RWPE2 (cell line): Measurements from ENCODE around the gene LAMTOR5.
A peak's percentile ranks its signal among the peaks of the same experiment; 100 is the strongest.
"Not testable (repeated sequence)": the region's sequence is repeated elsewhere in the genome, so short reads cannot be mapped to it uniquely, and the experiment has no call there.

ENCODE experiments used
- ATAC-seq: fragments of 200-7000 bp; cut with Tn5 transposase; 3 replicates; pipeline ENCODE4 v1.9.1; 2021; ENCODE audit warnings: low read depth
- DNase-seq: peaks from one replicate; pipeline ENCODE4 v3.0.0-alpha.2; 2020; ENCODE audit warnings: low spot score
- H3K27ac ChIP-seq: fragments of 450-650 bp; 2 replicates; pipeline ENCODE4 v1.5.1; 2017; ENCODE audit warnings: mild to moderate bottlenecking; ENCODE audit not compliant: poor library complexity, severe bottlenecking
- H3K27me3 ChIP-seq: fragments of 250-450 bp; sonication (Bioruptor Pico); 2 replicates; pipeline ENCODE4 v1.5.1; 2021; ENCODE audit warnings: mild to moderate bottlenecking, moderate library complexity; ENCODE audit not compliant: insufficient read depth, poor library complexity, severe bottlenecking
- H3K36me3 ChIP-seq: fragments of 250-450 bp; sonication (Bioruptor Pico); 2 replicates; pipeline ENCODE4 v1.5.1; 2020; ENCODE audit warnings: low read depth, mild to moderate bottlenecking, moderate library complexity
- H3K4me1 ChIP-seq: fragments of 250-450 bp; sonication (Bioruptor Pico); 2 replicates; pipeline ENCODE4 v1.5.1; 2021; ENCODE audit warnings: mild to moderate bottlenecking, moderate library complexity; ENCODE audit not compliant: insufficient read depth, poor library complexity, severe bottlenecking
- H3K4me3 ChIP-seq: fragments of 250-450 bp; sonication (Bioruptor Pico); 2 replicates; pipeline ENCODE4 v1.5.1; 2021; ENCODE audit warnings: mild to moderate bottlenecking, moderate library complexity; ENCODE audit not compliant: severe bottlenecking
- H3K9me3 ChIP-seq: fragments of 250-450 bp; sonication (Bioruptor Pico); 2 replicates; pipeline ENCODE4 v1.5.1; 2021; ENCODE audit warnings: mild to moderate bottlenecking, moderate library complexity; ENCODE audit not compliant: severe bottlenecking
- TF ChIP-seq, protein P1 (sequence below): fragments of 450-650 bp; IDR thresholded peaks from one replicate; pipeline ENCODE4 v1.5.1; 2017; ENCODE audit warnings: mild to moderate bottlenecking, moderate library complexity; ENCODE audit not compliant: poor library complexity, severe bottlenecking

The LAMTOR5 gene

GRCh38 chr1:110411173-110411735, 3.8 kb upstream of the LAMTOR5 start:
- Histone ChIP-seq H3K4me3 (no peak overlapping the region), H3K27me3 (no peaks in the 10 kb centered on the region), H3K27ac (no peak overlapping the region), H3K4me1 (peaks cover 2% of the 10 kb centered on the region), H3K9me3 (no peaks in the 10 kb centered on the region), H3K36me3 (peaks cover 3% of the 10 kb centered on the region)
- no peak for DNase-seq
- TF ChIP-seq, protein P1, sequence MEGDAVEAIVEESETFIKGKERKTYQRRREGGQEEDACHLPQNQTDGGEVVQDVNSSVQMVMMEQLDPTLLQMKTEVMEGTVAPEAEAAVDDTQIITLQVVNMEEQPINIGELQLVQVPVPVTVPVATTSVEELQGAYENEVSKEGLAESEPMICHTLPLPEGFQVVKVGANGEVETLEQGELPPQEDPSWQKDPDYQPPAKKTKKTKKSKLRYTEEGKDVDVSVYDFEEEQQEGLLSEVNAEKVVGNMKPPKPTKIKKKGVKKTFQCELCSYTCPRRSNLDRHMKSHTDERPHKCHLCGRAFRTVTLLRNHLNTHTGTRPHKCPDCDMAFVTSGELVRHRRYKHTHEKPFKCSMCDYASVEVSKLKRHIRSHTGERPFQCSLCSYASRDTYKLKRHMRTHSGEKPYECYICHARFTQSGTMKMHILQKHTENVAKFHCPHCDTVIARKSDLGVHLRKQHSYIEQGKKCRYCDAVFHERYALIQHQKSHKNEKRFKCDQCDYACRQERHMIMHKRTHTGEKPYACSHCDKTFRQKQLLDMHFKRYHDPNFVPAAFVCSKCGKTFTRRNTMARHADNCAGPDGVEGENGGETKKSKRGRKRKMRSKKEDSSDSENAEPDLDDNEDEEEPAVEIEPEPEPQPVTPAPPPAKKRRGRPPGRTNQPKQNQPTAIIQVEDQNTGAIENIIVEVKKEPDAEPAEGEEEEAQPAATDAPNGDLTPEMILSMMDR = no peak
- no peak for ATAC-seq

- H3K27me3 ChIP-seq = no peaks in the 10 kb centered on the region
- ATAC-seq (no peak), DNase-seq (no peak)
- H3K4me3 ChIP-seq = no peak overlapping the region
- H3K4me1 ChIP-seq = peaks cover 4% of the 10 kb centered on the region
- H3K36me3 ChIP-seq = peaks cover 18% of the 10 kb centered on the region
- H3K27ac ChIP-seq = no peak overlapping the region
- H3K9me3 ChIP-seq = no peaks in the 10 kb centered on the region
- TF ChIP-seq, protein P1 = no peak
Observed at GRCh38 chr1:110409316-110409715, 1.8 kb upstream of the LAMTOR5 start.

- TF ChIP-seq, protein P1 = no peak
- peaks cover 4% of the 10 kb centered on the region for H3K4me1 ChIP-seq
- no peaks in the 10 kb centered on the region for H3K27me3 ChIP-seq
- DNase-seq (no peak), ATAC-seq (no peak)
- H3K36me3 ChIP-seq = peaks cover 27% of the 10 kb centered on the region
- no peak overlapping the region for H3K27ac ChIP-seq
- no peaks in the 10 kb centered on the region for H3K9me3 ChIP-seq
- H3K4me3 ChIP-seq = peak overlapping the region; percentile 84
Observed at GRCh38 chr1:110408488-110408887, 994 bp upstream of the LAMTOR5 start.

DNA sequence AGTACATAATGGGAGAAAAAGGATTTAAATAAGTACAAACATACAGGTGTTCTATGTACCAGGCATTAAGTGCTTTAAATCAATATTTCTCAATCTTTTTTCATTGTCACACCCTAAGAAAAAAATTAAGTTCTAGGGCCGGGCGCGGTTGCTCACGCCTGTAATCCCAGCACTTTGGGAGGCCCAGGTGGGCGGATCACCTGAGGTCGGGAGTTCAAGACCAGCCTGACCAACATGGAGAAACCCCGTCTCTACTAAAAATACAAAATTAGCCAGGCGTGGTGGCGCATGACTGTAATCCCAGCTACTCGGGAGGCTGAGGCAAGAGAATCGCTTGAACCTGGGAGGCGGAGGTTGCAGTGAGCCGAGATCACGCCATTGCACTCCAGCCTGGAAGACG, 1.1 kb downstream of the LAMTOR5 start:
- H3K27ac ChIP-seq, ATAC-seq, H3K27me3 ChIP-seq: not testable (repeated sequence)

DNA sequence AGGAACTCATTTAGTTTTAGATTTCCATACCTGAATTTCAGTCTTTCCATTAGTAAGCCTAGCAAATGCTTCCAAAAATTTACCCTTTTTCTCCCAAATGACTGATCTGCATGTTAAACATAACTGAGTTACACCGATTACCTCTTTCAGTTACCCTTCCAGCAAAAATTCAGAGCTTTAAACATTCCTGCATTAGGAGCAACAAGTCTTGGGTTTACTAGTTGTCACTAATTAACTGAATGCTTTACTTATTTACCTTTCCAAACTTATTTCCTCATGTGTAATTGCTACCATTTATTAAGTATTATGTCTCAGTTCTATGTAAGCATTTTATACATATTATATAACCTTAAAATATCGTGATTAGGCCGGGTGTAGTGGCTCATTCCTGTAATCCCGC, 3.1 kb downstream of the LAMTOR5 start:
- ATAC-seq (no peak), DNase-seq (no peak)
- peaks cover 60% of the 10 kb centered on the region for H3K36me3 ChIP-seq
- H3K27me3 ChIP-seq = no peaks in the 10 kb centered on the region
- no peak overlapping the region for H3K27ac ChIP-seq
- no peak overlapping the region for H3K4me3 ChIP-seq
- TF ChIP-seq, protein P1 = no peak
- H3K4me1 ChIP-seq = peaks cover 4% of the 10 kb centered on the region
- no peaks in the 10 kb centered on the region for H3K9me3 ChIP-seq

More for the DNA sequence above, 1.1 kb downstream of the LAMTOR5 start:
- not testable (repeated sequence) for H3K9me3 ChIP-seq, DNase-seq, H3K4me1 ChIP-seq
- Histone ChIP-seq H3K36me3 (peaks cover 47% of the 10 kb centered on the region), H3K4me3 (peak overlapping the region; percentile 84)
